HEK293 (cell line): ENCODE measurements around the gene LRRC27.

ENCODE experiments used
- CTCF ChIA-PET: fragments of 350-600 bp; formaldehyde crosslinking; extraction: SDS; loops from one replicate; lab custom pipeline; 2021; ENCODE audit warnings: antibody characterized with exemption; lab: Yijun Ruan, JAX
- POLR2A ChIA-PET: fragments of 300-600 bp; formaldehyde crosslinking; extraction: SDS; loops from one replicate; lab custom pipeline; 2020; ENCODE audit warnings: antibody characterized with exemption, inconsistent platforms; lab: Yijun Ruan, JAX
- H3K27ac ChIP-seq: fragments of 200-500 bp; sonication (Bioruptor generic); 2 replicates; pipeline ENCODE4 v1.5.1; 2014; ENCODE audit warnings: low read depth, low read length, control low read depth, inconsistent platforms; ENCODE audit errors: extremely low read depth
- H3K36me3 ChIP-seq, 2 experiments: fragments of 200-500 bp in 1 of 2; sonication (Bioruptor generic) in 1 of 2; 1 replicate in 1 of 2; 2 replicates in 1 of 2; pipeline ENCODE4 v1.5.1; 2014 to 2017; ENCODE audit warnings: inconsistent platforms in 2 of 2, low read length in 2 of 2; ENCODE audit not compliant: control insufficient read depth in 2 of 2, insufficient read depth in 1 of 2
- H3K4me1 ChIP-seq: fragments of 200-500 bp; sonication (Bioruptor generic); 2 replicates; pipeline ENCODE4 v1.5.1; 2014; ENCODE audit warnings: mild to moderate bottlenecking, low read length, inconsistent platforms; ENCODE audit not compliant: control insufficient read depth, insufficient read depth
- H3K4me3 ChIP-seq: 2 replicates; pipeline ENCODE4 v1.5.1; 2011; ENCODE audit warnings: low read depth, mild to moderate bottlenecking, control low read depth, low read length, moderate library complexity
- H3K9me3 ChIP-seq: fragments of 200-500 bp; sonication (Bioruptor generic); 2 replicates; pipeline ENCODE4 v1.5.1; 2014; ENCODE audit warnings: low read depth, low read length, inconsistent platforms; ENCODE audit not compliant: control insufficient read depth, insufficient read depth
- EGR2 ChIP-seq: fragments of 450-650 bp; formaldehyde crosslinking; IDR thresholded peaks from 2 replicates; pipeline ENCODE4 v1.5.1; 2016; ENCODE audit warnings: low read depth, missing biosample characterization, missing genetic modification characterization
- HOXC10 ChIP-seq: sonication (generic); formaldehyde crosslinking; IDR thresholded peaks from 2 replicates; pipeline ENCODE4 v1.8.1; 2023; ENCODE audit warnings: mild to moderate bottlenecking, missing genetic modification reagents
- KLF1 ChIP-seq: fragments of 450-650 bp; formaldehyde crosslinking; IDR thresholded peaks from 2 replicates; pipeline ENCODE4 v1.5.1; 2016; ENCODE audit warnings: missing biosample characterization, missing genetic modification characterization
- KLF10 ChIP-seq: fragments of 450-650 bp; IDR thresholded peaks from 2 replicates; pipeline ENCODE4 v1.5.1; 2018; ENCODE audit warnings: missing biosample characterization, mild to moderate bottlenecking, missing genetic modification characterization
- KLF16 ChIP-seq: fragments of 450-650 bp; formaldehyde crosslinking; IDR thresholded peaks from 2 replicates; pipeline ENCODE4 v1.5.1; 2017; ENCODE audit warnings: missing biosample characterization, missing genetic modification characterization
- SP2 ChIP-seq: fragments of 450-650 bp; formaldehyde crosslinking; IDR thresholded peaks from 2 replicates; pipeline ENCODE4 v1.5.1; 2016; ENCODE audit warnings: missing biosample characterization, missing genetic modification characterization
- ZFHX2 ChIP-seq: fragments of 450-650 bp; formaldehyde crosslinking; conservative IDR thresholded peaks from 2 replicates; pipeline ENCODE4 v1.5.1; 2016; ENCODE audit warnings: missing biosample characterization, missing genetic modification characterization
- ZNF266 ChIP-seq: fragments of 450-650 bp; formaldehyde crosslinking; IDR thresholded peaks from 2 replicates; pipeline ENCODE4 v1.5.1; 2016; ENCODE audit warnings: missing biosample characterization, missing genetic modification characterization, low read depth
- ZNF274 ChIP-seq, 2 experiments: fragments of 200-500 bp in 1 of 2; fragments of 450-650 bp in 1 of 2; sonication (Bioruptor generic) in 1 of 2; formaldehyde crosslinking in 1 of 2; IDR thresholded peaks; 2 replicates each; pipeline versions ENCODE4 v1.5.1 to v1.6.1; 2014 to 2016; ENCODE audit warnings: borderline replicate concordance in 1 of 2, inconsistent platforms in 1 of 2, low read length in 1 of 2, missing biosample characterization in 1 of 2, missing genetic modification characterization in 1 of 2
- ZNF292 ChIP-seq: fragments of 450-650 bp; formaldehyde crosslinking; IDR thresholded peaks from 2 replicates; pipeline ENCODE4 v1.5.1; 2016; ENCODE audit warnings: low read depth, missing biosample characterization, missing genetic modification characterization, borderline replicate concordance
- ZNF335 ChIP-seq: fragments of 450-650 bp; formaldehyde crosslinking; conservative IDR thresholded peaks from 2 replicates; pipeline ENCODE4 v1.5.1; 2016; ENCODE audit warnings: missing biosample characterization, missing genetic modification characterization
- ZNF366 ChIP-seq: fragments of 450-650 bp; formaldehyde crosslinking; conservative IDR thresholded peaks from 2 replicates; pipeline ENCODE4 v1.5.1; 2016; ENCODE audit warnings: missing biosample characterization, missing genetic modification characterization
- ZNF423 ChIP-seq: fragments of 450-650 bp; formaldehyde crosslinking; IDR thresholded peaks from 2 replicates; pipeline ENCODE4 v1.5.1; 2016; ENCODE audit warnings: missing biosample characterization, missing genetic modification characterization
- ZNF548 ChIP-seq: fragments of 450-650 bp; formaldehyde crosslinking; IDR thresholded peaks from 2 replicates; pipeline ENCODE4 v1.5.1; 2016; ENCODE audit warnings: missing biosample characterization, missing genetic modification characterization
- ZNF555 ChIP-seq: fragments of 450-650 bp; formaldehyde crosslinking; conservative IDR thresholded peaks from 2 replicates; pipeline ENCODE4 v1.5.1; 2017; ENCODE audit warnings: missing biosample characterization, mild to moderate bottlenecking, missing genetic modification characterization, inconsistent platforms
- ZNF747 ChIP-seq: fragments of 450-650 bp; formaldehyde crosslinking; IDR thresholded peaks from 2 replicates; pipeline ENCODE4 v1.5.1; 2016; ENCODE audit warnings: missing biosample characterization, missing genetic modification characterization
- ZNF791 ChIP-seq: fragments of 450-650 bp; formaldehyde crosslinking; IDR thresholded peaks from 2 replicates; pipeline ENCODE4 v1.5.1; 2016; ENCODE audit warnings: missing biosample characterization, missing genetic modification characterization
- TF ChIP-seq, protein P1 (sequence below): fragments of 450-650 bp; formaldehyde crosslinking; IDR thresholded peaks from 2 replicates; pipeline ENCODE4 v1.5.1; 2016; ENCODE audit warnings: missing biosample characterization, missing genetic modification characterization, borderline replicate concordance
- TF ChIP-seq, protein P2 (sequence below): fragments of 450-650 bp; formaldehyde crosslinking; IDR thresholded peaks from 2 replicates; pipeline ENCODE4 v1.5.0; 2017; ENCODE audit warnings: missing biosample characterization, missing genetic modification characterization, borderline replicate concordance
- TF ChIP-seq, protein P3 (sequence below): IDR thresholded peaks from 2 replicates; pipeline ENCODE4 v1.6.1; 2011; ENCODE audit warnings: mild to moderate bottlenecking, low read depth, low read length, borderline replicate concordance
- TF ChIP-seq, protein P4 (sequence below): fragments of 450-650 bp; formaldehyde crosslinking; IDR thresholded peaks from 2 replicates; pipeline ENCODE4 v1.5.1; 2016; ENCODE audit warnings: missing biosample characterization, missing genetic modification characterization
- TF ChIP-seq, protein P5 (sequence below): fragments of 450-650 bp; formaldehyde crosslinking; IDR thresholded peaks from 2 replicates; pipeline ENCODE4 v1.5.1; 2016; ENCODE audit warnings: missing biosample characterization, missing genetic modification characterization

Gene LRRC27

DNA sequence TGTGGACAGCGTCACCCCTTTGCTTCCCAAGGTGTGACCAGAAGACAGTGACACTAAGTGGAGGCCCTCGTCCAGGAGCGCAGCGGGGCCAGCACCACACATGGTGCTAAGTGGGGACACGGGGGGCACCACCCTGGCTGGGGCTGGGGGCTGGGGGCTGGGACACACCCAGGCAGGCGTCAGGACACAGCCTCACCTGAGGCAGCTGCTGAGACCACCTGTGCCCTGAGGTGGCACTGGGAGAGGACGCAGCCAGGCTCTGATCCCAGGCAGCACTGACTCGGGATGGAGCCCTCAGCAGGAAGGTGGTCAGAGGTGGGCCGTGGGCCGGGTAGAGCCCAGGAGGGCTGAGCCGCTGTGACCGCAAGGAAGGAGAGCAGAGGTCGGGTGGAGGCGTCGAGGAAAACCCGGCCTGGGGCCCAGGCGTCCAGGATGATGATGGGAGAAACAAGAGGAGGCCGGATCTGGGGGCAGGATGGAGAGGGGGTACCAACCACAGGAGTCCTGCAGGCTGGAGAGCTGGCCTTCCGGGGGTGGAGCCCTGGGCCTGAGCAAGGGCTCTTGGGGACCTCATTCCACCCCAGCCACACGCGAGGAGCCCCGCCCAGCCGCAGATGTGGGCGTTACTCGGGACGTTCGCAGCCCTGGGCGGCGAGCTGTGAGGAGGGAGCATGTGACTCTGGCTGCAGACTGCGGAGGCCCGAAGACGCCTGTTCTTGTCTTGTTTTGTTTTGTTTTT, 22.5 kb downstream of the LRRC27 start:
- no peaks in the 10 kb centered on the region for H3K4me1 ChIP-seq
- H3K36me3 ChIP-seq = no peaks in the 10 kb centered on the region
- ChIA-PET POLR2A (no interaction called here), CTCF (no interaction called here)
- H3K4me3 ChIP-seq = no peak overlapping the region
- H3K27ac ChIP-seq = no peak overlapping the region
- no peaks in the 10 kb centered on the region for H3K9me3 ChIP-seq
- TF ChIP-seq KLF16 (tag by site-specific recombination) (no peak), ZNF791 (no peak)

DNA sequence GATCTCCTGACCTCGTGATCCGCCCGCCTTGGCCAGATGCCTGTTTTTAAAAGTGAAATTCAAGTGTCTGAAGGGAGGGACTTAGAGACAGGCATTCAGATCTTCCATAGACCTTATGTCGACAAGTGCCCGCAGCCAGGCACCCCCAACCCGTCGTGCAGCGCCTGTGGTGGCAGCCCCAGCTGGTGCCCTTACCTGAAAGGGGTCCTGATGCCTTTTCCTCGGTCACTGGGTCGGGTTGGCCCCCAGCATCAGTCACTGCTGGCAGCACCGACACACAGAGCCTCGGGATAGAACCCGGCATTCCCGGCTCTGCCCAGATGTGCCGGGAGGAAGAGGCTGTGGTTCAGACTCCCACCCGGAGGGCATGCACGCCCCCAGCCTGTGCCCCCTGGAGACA, 23.3 kb downstream of the LRRC27 start:
- no peaks in the 10 kb centered on the region for H3K9me3 ChIP-seq
- POLR2A ChIA-PET = no interaction called here
- CTCF ChIA-PET = no interaction called here

DNA sequence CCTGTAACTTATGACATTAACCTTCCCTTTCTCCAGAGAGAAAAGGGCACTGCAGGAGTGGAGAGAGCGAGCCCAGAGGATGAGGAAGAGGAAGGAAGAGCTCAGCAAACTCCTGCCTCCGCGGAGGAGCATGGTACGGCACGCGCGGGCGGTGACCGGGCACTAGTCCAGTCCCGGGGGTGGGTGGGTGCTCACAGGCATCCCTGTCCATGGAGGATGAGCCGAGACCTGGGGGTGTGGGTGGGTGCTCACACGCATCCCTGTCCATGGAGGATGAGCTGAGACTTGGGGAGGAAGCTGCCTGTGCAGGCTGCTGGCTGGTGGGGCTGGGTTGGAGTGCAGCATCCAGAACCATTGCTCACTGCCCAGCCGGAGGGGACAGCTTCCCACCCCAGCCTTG, 23.8 kb downstream of the LRRC27 start:
- POLR2A ChIA-PET = no interaction called here
- CTCF ChIA-PET = interaction anchor here (1.1 kb wide), 1 partner anchor 132 kb away, joined by 4 read pairs; no protein-coding TSS in a partner anchor
- TF ChIP-seq EGR2 (tag by site-specific recombination) (peak; percentile 77), ZNF266 (tag by site-specific recombination) (no peak), HOXC10 (no peak), SP2 (tag by site-specific recombination) (no peak), ZNF555 (tag by site-specific recombination) (no peak), ZFHX2 (peak; percentile 49)
- TF ChIP-seq, protein P1, sequence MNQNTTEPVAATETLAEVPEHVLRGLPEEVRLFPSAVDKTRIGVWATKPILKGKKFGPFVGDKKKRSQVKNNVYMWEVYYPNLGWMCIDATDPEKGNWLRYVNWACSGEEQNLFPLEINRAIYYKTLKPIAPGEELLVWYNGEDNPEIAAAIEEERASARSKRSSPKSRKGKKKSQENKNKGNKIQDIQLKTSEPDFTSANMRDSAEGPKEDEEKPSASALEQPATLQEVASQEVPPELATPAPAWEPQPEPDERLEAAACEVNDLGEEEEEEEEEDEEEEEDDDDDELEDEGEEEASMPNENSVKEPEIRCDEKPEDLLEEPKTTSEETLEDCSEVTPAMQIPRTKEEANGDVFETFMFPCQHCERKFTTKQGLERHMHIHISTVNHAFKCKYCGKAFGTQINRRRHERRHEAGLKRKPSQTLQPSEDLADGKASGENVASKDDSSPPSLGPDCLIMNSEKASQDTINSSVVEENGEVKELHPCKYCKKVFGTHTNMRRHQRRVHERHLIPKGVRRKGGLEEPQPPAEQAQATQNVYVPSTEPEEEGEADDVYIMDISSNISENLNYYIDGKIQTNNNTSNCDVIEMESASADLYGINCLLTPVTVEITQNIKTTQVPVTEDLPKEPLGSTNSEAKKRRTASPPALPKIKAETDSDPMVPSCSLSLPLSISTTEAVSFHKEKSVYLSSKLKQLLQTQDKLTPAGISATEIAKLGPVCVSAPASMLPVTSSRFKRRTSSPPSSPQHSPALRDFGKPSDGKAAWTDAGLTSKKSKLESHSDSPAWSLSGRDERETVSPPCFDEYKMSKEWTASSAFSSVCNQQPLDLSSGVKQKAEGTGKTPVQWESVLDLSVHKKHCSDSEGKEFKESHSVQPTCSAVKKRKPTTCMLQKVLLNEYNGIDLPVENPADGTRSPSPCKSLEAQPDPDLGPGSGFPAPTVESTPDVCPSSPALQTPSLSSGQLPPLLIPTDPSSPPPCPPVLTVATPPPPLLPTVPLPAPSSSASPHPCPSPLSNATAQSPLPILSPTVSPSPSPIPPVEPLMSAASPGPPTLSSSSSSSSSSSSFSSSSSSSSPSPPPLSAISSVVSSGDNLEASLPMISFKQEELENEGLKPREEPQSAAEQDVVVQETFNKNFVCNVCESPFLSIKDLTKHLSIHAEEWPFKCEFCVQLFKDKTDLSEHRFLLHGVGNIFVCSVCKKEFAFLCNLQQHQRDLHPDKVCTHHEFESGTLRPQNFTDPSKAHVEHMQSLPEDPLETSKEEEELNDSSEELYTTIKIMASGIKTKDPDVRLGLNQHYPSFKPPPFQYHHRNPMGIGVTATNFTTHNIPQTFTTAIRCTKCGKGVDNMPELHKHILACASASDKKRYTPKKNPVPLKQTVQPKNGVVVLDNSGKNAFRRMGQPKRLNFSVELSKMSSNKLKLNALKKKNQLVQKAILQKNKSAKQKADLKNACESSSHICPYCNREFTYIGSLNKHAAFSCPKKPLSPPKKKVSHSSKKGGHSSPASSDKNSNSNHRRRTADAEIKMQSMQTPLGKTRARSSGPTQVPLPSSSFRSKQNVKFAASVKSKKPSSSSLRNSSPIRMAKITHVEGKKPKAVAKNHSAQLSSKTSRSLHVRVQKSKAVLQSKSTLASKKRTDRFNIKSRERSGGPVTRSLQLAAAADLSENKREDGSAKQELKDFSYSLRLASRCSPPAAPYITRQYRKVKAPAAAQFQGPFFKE = no peak

More for the DNA sequence above, 23.3 kb downstream of the LRRC27 start:
- Histone ChIP-seq H3K27ac (no peak overlapping the region), H3K4me1 (no peaks in the 10 kb centered on the region), H3K4me3 (no peak overlapping the region), H3K36me3 (no peaks in the 10 kb centered on the region)
- TF ChIP-seq, protein P2, sequence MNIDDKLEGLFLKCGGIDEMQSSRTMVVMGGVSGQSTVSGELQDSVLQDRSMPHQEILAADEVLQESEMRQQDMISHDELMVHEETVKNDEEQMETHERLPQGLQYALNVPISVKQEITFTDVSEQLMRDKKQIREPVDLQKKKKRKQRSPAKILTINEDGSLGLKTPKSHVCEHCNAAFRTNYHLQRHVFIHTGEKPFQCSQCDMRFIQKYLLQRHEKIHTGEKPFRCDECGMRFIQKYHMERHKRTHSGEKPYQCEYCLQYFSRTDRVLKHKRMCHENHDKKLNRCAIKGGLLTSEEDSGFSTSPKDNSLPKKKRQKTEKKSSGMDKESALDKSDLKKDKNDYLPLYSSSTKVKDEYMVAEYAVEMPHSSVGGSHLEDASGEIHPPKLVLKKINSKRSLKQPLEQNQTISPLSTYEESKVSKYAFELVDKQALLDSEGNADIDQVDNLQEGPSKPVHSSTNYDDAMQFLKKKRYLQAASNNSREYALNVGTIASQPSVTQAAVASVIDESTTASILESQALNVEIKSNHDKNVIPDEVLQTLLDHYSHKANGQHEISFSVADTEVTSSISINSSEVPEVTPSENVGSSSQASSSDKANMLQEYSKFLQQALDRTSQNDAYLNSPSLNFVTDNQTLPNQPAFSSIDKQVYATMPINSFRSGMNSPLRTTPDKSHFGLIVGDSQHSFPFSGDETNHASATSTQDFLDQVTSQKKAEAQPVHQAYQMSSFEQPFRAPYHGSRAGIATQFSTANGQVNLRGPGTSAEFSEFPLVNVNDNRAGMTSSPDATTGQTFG = no peak
- TF ChIP-seq, protein P3, sequence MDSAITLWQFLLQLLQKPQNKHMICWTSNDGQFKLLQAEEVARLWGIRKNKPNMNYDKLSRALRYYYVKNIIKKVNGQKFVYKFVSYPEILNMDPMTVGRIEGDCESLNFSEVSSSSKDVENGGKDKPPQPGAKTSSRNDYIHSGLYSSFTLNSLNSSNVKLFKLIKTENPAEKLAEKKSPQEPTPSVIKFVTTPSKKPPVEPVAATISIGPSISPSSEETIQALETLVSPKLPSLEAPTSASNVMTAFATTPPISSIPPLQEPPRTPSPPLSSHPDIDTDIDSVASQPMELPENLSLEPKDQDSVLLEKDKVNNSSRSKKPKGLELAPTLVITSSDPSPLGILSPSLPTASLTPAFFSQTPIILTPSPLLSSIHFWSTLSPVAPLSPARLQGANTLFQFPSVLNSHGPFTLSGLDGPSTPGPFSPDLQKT = no peak
- TF ChIP-seq ZNF548 (tag by site-specific recombination) = no peak
- no peak for TF ChIP-seq ZNF335 (tag by site-specific recombination)
- no peak for TF ChIP-seq ZNF423 (tag by site-specific recombination)
- TF ChIP-seq, protein P4, sequence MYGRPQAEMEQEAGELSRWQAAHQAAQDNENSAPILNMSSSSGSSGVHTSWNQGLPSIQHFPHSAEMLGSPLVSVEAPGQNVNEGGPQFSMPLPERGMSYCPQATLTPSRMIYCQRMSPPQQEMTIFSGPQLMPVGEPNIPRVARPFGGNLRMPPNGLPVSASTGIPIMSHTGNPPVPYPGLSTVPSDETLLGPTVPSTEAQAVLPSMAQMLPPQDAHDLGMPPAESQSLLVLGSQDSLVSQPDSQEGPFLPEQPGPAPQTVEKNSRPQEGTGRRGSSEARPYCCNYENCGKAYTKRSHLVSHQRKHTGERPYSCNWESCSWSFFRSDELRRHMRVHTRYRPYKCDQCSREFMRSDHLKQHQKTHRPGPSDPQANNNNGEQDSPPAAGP (tag by site-specific recombination) = no peak
- no peak for TF ChIP-seq KLF1 (tag by site-specific recombination)
- TF ChIP-seq ZNF292 (tag by site-specific recombination) = no peak
- TF ChIP-seq ZNF747 (tag by site-specific recombination) = no peak
- TF ChIP-seq KLF10 (tag by site-specific recombination) = no peak
- TF ChIP-seq ZNF366 = no peak
- TF ChIP-seq ZNF791 = no peak
- TF ChIP-seq, protein P5, sequence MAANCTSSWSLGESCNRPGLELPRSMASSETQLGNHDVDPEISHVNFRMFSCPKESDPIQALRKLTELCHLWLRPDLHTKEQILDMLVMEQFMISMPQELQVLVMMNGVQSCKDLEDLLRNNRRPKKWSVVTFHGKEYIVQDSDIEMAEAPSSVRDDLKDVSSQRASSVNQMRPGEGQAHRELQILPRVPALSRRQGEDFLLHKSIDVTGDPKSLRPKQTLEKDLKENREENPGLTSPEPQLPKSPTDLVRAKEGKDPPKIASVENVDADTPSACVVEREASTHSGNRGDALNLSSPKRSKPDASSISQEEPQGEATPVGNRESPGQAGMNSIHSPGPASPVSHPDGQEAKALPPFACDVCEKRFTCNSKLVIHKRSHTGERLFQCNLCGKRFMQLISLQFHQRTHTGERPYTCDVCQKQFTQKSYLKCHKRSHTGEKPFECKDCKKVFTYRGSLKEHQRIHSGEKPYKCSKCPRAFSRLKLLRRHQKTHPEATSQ (tag by site-specific recombination) = no peak
- no peak for TF ChIP-seq ZNF274 (IDR thresholded peaks at IDR 0.05; ENCODE audit: low read length)
- TF ChIP-seq ZNF274 (tag by site-specific recombination; IDR thresholded peaks at IDR 0.05; ENCODE audit: borderline replicate concordance) = no peak

More for the DNA sequence above, 23.8 kb downstream of the LRRC27 start:
- no peak overlapping the region for H3K4me3 ChIP-seq
- no peaks in the 10 kb centered on the region for H3K4me1 ChIP-seq
- no peak overlapping the region for H3K27ac ChIP-seq
- no peaks in the 10 kb centered on the region for H3K36me3 ChIP-seq
- no peaks in the 10 kb centered on the region for H3K9me3 ChIP-seq
